ENCODE results near the gene PIP5K1A.
A peak's percentile ranks its signal among the peaks of the same experiment; 100 is the strongest.

PIP5K1A gene

GRCh38 chr1:151289991-151290708, 91.8 kb downstream of the PIP5K1A start:
- DNase-seq, result peak in 1 of 3 donors; percentile 17

GRCh38 chr1:151290709-151291303, 92.5 kb downstream of the PIP5K1A start:
- DNase-seq, result no peak

GRCh38 chr1:151292207-151293030, 94.1 kb downstream of the PIP5K1A start:
- peak; percentile 22 to 34 (median 28) for DNase-seq

- DNase-seq, result peak in 1 of 3 donors; percentile 12
These were observed 94.7 kb downstream of the PIP5K1A start for GRCh38 chr1:151293093-151293492.

- DNase-seq, result no peak
These were observed 96.5 kb downstream of the PIP5K1A start for GRCh38 chr1:151294742-151295462.

Measured in suppressor macrophage treated with lipopolysaccharide for 1 hour (primary cell).